ENCODE measurements around the gene SASH1.

- TF ChIP-seq POLR2A (IDR thresholded peaks at IDR 0.05; ENCODE audit: low read length) (no peak), GATA1 (IDR thresholded peaks at IDR 0.05; ENCODE audit: low read depth, low read length) (no peak)
These were observed 83.8 kb downstream of the SASH1 start for GRCh38 chr6:148426317-148426977.
